Dermis microvascular lymphatic vessel endothelial cell (primary cell): ENCODE data around the gene EML4. TPM values are rescaled to one million over a fixed set of nuclear protein-coding genes. Genes with fewer than 3 reads are reported as not detected.
A peak's percentile ranks its signal among the peaks of the same experiment; 100 is the strongest.
"Not testable (repeated sequence)": the region's sequence is repeated elsewhere in the genome, so short reads cannot be mapped to it uniquely, and the experiment has no call there.

Experiments used
- DNase-seq, 2 donors: peaks; one replicate each; pipeline versions ENCODE4 v3.0.0 to v3.0.0-alpha.2; 2010; ENCODE audit warnings: low read depth in 2 of 2
- total RNA-seq: library from RNA; depleted of rRNA; stranded (reverse); fragments of >200 nt; gene quantifications from 2 replicates; pipeline ENCODE4 v1.2.1, GENCODE V29; 2014

Gene EML4
- total RNA-seq, 1 donor from 2014 or later, result 14.2 TPM

GRCh38 chr2:42172566-42172965 is 3.4 kb downstream of the EML4 start:
- DNase-seq, result no peak

- DNase-seq, result not testable (repeated sequence)
These were observed 4.3 kb downstream of the EML4 start for GRCh38 chr2:42173467-42173866.

GRCh38 chr2:42176992-42177738 is 8.0 kb downstream of the EML4 start:
- no peak for DNase-seq

GRCh38 chr2:42178335-42178734 is 9.2 kb downstream of the EML4 start:
- no peak for DNase-seq

GRCh38 chr2:42180300-42180699 is 11.1 kb downstream of the EML4 start:
- DNase-seq, result no peak

DNA sequence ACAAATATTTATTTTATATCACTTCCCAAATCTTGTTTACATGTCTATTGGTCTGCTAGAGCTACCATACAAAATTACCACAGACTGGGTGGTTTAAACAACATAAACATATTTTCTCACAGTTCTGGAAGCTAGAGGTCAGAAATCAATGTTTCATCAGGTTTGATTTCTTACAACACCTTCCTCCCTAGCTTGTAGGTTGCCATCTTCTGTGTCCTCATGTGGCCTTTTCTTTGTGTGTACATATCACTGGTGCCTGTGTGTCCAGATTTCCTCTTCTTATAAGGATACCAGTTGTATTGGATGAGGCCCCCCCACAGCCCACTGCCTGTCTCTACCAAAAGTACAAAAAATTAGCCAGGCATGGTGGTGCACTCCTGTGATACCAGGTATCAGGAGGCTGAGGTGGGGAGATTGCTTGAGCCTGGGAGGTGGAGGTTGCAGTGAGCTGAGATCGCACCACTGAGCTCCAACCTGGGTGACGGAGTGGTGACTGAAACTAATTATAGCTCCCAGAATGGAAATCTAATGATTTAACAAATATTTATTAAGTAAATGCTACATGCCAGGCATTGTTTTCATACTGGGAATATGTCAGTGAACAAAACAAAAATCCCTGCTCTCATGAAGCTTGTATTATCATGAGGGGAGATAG is 13.6 kb downstream of the EML4 start:
- DNase-seq, result no peak

DNA sequence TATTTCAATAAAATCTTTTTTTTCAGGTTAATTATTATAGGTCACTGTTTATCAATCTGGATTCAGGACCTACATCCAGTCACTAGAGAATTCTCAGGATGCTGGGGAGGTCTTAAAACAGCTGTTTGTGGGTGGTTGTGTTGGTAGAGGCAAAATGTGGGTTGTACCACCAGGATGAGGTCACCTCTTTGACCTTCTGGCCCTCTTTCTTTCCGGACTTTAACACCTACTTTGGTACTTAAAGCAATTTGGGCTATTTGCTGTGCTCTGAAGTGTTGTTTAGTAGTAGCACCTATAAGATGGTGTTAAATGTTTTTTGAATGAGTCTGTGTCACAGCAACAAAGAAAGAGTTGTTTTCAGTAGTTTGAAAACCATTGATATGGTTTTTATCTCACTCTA is 14.6 kb downstream of the EML4 start:
- no peak for DNase-seq

GRCh38 chr2:42184346-42184745 is 15.2 kb downstream of the EML4 start:
- no peak for DNase-seq

DNA sequence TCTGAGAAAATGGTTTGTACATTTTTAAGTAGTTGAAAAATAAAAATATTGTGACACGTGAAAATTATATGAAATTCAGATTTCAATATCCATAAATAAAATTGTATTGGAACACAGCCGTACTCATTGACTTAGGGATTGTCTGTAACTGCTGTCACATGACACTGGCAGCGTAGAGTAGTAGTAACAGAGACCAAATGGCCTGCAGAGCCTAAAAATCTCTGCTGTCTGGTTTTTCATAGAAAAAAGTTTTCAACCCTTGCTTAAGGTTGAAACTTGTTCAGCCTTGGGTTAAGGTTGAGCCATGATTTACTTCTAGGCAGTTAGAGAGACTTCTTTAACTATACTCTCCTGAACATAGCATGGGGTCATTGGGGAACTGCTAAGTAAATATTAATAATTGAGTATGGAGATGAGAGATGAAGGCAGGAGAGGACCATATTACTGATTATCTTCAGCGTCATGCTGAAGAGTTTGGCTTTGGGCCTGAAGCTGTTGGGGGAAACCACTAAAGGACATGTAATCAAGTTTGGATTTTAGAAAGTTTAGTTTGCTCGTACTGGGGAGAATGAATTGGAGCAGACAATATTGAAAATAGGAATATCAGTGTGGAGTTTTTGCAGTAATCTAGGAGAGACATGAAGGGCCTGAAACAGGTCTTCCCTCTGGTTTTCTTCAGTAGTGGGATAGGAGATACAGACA is 16.2 kb downstream of the EML4 start:
- no peak for DNase-seq

DNA sequence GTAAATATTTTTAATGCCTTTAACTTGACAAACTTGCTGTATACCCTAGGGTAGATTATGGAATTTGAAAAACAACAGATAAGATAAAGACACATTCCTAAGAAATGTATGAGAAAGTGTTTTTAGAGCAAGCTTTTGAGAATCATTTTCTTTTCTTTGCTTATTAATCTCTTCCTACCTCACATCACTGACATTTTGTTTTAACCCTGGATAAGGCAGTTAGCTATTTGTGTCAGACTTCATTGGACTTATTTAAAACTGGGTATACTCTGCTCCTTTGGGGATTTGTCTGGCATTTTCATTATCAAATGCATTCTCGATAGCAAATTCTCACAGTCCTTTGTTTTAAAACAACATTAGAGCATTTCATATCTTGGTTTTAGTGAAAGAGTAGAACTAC is 17.2 kb downstream of the EML4 start:
- no peak for DNase-seq

- DNase-seq, result no peak
These were observed 17.9 kb downstream of the EML4 start for GRCh38 chr2:42186945-42187632.

DNA sequence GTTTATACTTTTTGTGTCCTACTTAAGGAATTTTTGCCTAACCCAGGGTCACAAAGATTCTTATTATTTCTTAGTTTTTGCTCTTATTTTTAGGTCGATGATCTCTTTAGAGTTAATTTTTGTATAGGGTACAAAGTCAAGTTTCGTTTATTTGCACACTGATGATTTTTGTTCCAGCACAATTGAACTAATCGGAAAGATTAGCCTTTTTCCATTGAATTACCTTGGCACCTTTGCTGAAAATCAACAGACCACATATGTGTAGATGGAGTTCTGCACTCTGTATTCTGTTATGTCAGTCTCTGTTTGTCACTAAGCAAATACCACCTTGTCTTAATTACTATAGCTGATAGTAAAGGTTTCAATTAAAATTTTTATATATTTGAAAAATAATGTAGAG is 18.7 kb downstream of the EML4 start:
- DNase-seq, result no peak

GRCh38 chr2:42189235-42189566 is 20.0 kb downstream of the EML4 start:
- DNase-seq, result no peak

- no peak for DNase-seq
These were observed 21.0 kb downstream of the EML4 start for GRCh38 chr2:42190191-42190590.

GRCh38 chr2:42191285-42192009 is 22.3 kb downstream of the EML4 start:
- DNase-seq, result no peak

GRCh38 chr2:42192010-42192373 is 22.8 kb downstream of the EML4 start:
- no peak for DNase-seq

DNA sequence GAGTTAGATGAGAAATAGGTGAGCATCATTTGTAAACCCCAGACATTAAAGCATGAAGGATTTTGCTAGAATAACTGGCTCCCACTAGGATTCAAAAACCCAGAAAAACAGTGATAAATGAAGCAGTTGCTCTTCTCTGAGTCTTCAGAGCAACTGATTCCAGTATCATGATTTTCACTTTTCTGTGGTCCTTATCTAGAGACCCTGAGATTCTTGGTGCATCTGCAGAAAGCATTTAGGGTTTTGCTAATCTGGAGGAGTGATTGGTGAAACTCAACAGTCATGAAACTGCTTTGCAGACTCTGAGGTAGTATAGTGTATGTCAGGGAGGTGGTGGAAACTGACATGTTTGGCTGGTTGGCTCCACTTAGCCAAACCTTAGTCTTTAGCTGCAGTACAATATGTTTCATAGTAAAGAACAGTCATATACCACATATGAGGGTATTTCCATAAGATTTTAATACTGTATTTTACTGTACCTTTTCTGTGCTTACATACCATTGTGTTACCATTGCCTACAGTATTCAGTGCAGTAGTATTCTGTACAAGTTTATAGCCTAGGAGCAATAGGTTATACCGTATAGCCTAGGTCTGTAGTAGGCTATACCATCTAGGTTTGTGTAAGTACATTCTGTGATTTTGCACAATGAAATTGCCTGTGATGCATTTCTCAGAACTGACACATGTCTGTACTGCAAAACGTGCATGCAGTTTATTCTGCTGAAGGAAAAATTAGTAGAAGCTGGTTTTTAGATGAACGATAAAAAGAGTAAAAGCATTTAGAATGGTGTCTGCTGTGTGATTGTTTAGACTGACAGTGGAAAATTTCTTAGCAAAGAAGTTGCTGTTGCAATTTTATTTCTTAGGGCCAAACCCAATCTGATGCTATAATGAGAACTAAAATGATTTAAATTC is 23.8 kb downstream of the EML4 start:
- DNase-seq, result no peak

DNA sequence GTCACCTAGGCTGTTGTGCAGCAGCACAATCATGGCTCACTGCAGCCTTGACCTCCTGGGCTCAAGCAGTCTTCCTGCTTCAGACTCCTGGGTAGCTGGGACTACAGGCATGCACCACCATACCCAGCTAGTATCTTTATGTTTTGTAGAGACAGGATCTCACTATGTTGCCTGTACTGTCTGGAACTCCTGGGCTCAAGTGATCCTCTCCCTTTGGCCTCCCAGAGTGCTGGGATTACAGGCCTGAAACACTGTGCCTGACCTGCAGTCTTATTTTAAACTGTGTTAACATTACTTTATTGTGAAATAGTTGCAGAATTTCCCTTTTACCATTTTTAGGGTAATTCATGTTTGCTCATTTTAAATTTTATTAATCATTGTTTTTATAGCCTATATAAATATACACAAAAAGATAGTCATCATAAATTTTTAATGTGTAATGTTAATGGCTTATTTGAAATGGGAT is 24.6 kb downstream of the EML4 start:
- no peak for DNase-seq

- no peak for DNase-seq
These were observed 25.3 kb downstream of the EML4 start for GRCh38 chr2:42194428-42194827.

DNA sequence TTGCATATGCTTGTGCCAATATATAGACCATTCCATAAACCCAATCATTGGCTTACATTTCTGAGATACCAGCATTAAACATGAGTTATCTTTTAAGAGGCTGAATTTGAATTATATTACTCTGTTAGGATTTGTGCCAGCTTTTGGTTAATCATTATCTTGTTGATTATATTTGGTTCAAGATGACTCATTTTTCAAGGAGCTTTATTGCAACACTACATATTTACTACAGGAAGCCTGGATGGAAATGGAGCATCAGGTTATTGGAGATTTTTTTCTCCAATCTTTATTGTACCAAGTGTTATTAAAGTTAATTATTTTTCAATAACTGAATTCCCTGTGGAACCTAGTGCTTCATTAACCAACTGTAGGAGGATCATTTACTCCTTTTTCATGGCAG is 26.4 kb downstream of the EML4 start:
- DNase-seq, result peak in 1 of 2 donors; percentile 4

DNA sequence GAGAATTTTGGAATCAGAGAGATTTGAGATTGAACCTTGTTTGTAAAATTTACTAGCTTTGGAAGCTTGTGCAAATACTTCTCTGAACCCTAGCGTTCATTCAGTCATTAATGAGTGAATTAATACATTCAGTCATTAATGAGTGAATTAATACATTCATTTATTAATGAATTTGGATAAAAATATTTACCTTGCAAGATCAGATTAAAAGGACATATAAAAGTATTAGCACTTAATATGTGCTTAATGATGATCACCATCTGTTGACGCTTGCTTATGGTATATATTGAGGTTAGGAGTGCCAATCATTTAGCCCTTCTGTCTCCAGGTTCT is 26.9 kb downstream of the EML4 start:
- no peak for DNase-seq
